GM18505 (cell line): ENCODE measurements around the gene SCMH1.

Source experiments
- ATAC-seq: cut with Tn5 transposase; IDR thresholded peaks from one replicate; pipeline ENCODE4 v1.9.1; 2021; ENCODE audit not compliant: unreplicated experiment
- POLR2A ChIP-seq: IDR thresholded peaks from 4 replicates; pipeline ENCODE4 v1.6.1; 2011; ENCODE audit warnings: borderline replicate concordance; ENCODE audit not compliant: insufficient read depth, insufficient read length; ENCODE audit errors: extremely low read depth

The SCMH1 gene

GRCh38 chr1:40987439-40988276, 254.4 kb downstream of the SCMH1 start:
- ATAC-seq, result no peak
- no peak for TF ChIP-seq POLR2A

- ATAC-seq, result no peak
Measured at GRCh38 chr1:40986956-40987355, 255.2 kb downstream of the SCMH1 start.

GRCh38 chr1:40986328-40986783, 255.8 kb downstream of the SCMH1 start:
- no peak for ATAC-seq
- TF ChIP-seq POLR2A, result no peak

More at GRCh38 chr1:40986956-40987355, 255.2 kb downstream of the SCMH1 start:
- TF ChIP-seq POLR2A, result no peak

DNA sequence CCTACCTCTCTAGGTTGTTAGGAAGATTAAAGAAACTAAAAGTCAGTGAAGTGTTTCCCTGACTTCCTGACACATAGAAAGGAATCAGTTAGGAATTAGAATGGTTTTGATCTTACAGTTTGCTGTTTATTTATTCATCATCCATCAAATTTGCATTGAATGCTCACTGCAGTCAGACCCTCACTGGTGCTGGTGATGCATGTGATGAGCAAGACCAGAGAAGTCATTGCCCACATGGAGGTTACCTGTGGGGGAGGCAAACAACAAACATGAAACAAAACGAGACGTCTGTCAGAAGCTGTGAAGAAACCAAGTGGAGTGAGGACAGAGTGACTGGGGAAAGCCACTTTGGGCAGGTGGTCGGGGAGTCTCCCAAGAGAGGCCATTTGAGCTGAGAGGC, 256.2 kb downstream of the SCMH1 start:
- no peak for TF ChIP-seq POLR2A
- ATAC-seq, result no peak

DNA sequence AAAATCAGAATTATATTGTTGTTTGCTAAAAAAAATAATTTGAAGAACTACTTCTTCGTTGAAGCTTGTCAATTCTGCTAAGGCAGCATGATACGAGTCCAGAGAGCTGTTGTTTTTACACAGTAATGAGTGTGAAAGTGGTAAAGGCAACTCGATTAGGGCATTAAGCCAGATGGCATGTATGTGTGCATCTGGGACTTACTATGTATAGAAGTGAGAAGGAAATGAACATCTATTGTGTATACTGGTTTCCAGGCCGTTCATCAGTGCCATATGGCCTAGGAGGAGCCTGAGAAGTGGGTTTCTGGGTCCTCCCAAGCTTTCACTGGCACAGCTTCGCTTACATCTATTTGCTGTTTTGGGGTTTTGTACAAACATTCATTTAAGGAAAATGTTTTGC, 256.9 kb downstream of the SCMH1 start:
- TF ChIP-seq POLR2A, result no peak
- no peak for ATAC-seq

DNA sequence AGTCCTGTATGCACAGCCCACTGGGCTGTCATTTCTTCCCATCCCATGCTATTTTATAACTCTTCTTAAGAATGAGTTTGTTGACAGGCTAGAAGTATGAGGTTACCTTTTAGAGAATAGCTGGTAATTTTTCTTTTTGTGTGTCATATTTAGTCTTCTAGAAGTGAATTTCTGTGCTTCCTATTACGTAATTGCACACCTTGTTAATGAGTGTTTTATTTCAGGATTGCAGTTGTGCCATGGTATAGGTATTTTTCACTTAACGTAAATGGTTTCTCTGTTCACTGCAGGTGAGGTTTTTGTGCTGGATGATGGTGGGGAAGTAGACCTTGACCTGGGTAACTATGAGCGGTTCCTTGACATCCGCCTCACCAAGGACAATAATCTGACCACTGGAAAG, 257.6 kb downstream of the SCMH1 start:
- no peak for TF ChIP-seq POLR2A
- ATAC-seq, result no peak

- no peak for ATAC-seq
- no peak for TF ChIP-seq POLR2A
Measured at GRCh38 chr1:40984066-40984465, 258.0 kb downstream of the SCMH1 start.

- no peak for TF ChIP-seq POLR2A
- ATAC-seq, result no peak
Measured at GRCh38 chr1:40983286-40983685, 258.8 kb downstream of the SCMH1 start.

DNA sequence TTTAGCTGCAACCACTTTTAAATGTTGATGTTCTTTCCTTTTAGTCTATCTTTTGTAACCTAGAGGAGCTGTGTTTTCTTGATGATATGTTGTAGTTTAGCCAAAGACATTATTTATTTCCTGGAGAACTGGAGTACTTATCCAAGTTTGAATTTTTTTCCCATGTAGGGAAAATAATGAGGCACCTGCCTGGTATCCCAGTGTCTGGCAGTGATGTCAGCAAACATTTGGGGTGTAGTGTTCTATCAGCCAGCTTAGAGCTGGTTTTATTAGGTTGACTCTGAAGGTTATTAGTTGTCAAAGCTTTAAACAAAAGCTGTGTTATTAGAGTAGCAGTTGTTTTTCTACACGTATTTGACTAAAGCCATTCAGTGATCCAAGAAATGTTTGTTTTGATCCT, 259.4 kb downstream of the SCMH1 start:
- no peak for ATAC-seq

GRCh38 chr1:40981691-40982448, 260.2 kb downstream of the SCMH1 start:
- ATAC-seq, result no peak

More for the DNA sequence above, 259.4 kb downstream of the SCMH1 start:
- no peak for TF ChIP-seq POLR2A

GRCh38 chr1:40980453-40981121, 261.5 kb downstream of the SCMH1 start:
- TF ChIP-seq POLR2A, result no peak
- ATAC-seq, result no peak

More at GRCh38 chr1:40981691-40982448, 260.2 kb downstream of the SCMH1 start:
- TF ChIP-seq POLR2A, result no peak

- no peak for TF ChIP-seq POLR2A
- ATAC-seq, result peak; percentile 16
Measured at GRCh38 chr1:40980068-40980452, 262.0 kb downstream of the SCMH1 start.
